ENCODE results near the gene SLC8A1. TPM values are rescaled to one million over a fixed set of nuclear protein-coding genes. Genes with fewer than 3 reads are reported as not detected.

Gene SLC8A1
- total and polyA plus RNA-seq, 12 donors, result 0.54 to 128 (median 18.5) TPM

DNA sequence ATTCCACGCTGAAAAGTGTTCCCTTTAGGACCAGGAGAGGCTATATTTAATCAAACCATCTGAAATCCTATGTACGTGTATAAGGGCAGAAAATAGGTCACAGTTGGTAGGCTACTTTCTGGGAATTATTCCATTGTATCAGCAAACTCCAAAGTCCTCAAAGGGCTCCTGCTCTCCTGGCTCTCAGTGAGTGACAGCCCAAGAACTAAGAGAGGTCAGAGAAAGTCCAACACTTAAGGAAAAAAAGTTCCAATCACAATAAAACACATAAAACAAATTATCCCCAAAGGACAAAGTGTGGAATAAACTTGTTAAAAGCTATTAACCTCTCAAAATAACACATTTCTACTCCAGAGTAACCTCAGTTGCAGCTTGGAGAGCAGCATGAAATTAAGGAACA, 183.3 kb downstream of the SLC8A1 start:
- no peak for DNase-seq
- WGBS, 4 donors, result 67 to 92% (median 76%) methylated on average over 2 of the region's 2 CpGs
- intact Hi-C loops (cut with DNase I), result no loop called here

DNA sequence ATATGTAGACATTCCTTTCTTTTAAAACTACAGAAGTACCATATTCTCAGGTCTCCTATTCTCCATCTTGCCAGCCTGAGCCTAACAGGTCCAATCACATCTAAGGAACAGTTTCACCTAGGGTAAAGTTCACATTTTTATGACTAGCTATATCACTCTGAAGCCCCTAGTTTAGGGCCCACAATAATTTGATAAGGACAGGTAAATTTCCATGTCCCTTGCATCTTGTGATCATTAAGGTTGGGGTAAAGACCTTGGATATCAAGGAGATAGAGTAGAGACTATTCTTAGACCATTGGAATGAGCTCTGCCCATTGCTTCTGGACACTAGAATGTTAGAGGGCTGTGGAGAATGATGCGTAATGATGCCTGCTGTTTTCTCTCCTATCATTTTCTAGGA, 185.7 kb downstream of the SLC8A1 start:
- TF ChIP-seq, protein P1, sequence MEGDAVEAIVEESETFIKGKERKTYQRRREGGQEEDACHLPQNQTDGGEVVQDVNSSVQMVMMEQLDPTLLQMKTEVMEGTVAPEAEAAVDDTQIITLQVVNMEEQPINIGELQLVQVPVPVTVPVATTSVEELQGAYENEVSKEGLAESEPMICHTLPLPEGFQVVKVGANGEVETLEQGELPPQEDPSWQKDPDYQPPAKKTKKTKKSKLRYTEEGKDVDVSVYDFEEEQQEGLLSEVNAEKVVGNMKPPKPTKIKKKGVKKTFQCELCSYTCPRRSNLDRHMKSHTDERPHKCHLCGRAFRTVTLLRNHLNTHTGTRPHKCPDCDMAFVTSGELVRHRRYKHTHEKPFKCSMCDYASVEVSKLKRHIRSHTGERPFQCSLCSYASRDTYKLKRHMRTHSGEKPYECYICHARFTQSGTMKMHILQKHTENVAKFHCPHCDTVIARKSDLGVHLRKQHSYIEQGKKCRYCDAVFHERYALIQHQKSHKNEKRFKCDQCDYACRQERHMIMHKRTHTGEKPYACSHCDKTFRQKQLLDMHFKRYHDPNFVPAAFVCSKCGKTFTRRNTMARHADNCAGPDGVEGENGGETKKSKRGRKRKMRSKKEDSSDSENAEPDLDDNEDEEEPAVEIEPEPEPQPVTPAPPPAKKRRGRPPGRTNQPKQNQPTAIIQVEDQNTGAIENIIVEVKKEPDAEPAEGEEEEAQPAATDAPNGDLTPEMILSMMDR (IDR thresholded peaks at IDR 0.05), result no peak
- no peak for TF ChIP-seq POLR2A (IDR thresholded peaks at IDR 0.05)
- no peak overlapping the region for H3K4me3 ChIP-seq
- peaks cover 0 to 5% of the 10 kb centered on the region in 2 donors for H3K4me1 ChIP-seq (replicated peaks in 1 of 2)
- no peaks in the 10 kb centered on the region for H3K36me3 ChIP-seq (replicated peaks in 1 of 2)
- DNase-seq, result no peak
- H3K27me3 ChIP-seq, result no peaks in the 10 kb centered on the region
- 94 to 100% (median 99%) methylated on average over 1 of the region's 1 CpG for WGBS, 4 donors
- no peak overlapping the region for H3K27ac ChIP-seq
- intact Hi-C loops (cut with DNase I), result no loop called here
- H3K9me3 ChIP-seq (replicated peaks in 1 of 3), result no peaks in the 10 kb centered on the region

More for the DNA sequence above, 183.3 kb downstream of the SLC8A1 start:
- Histone ChIP-seq H3K27me3 (no peaks in the 10 kb centered on the region), H3K27ac (no peak overlapping the region), H3K4me1 (replicated peaks in 1 of 2) (peaks cover 6 to 8% of the 10 kb centered on the region in 2 donors), H3K36me3 (replicated peaks in 1 of 2) (no peaks in the 10 kb centered on the region), H3K4me3 (no peak overlapping the region), H3K9me3 (replicated peaks in 1 of 3) (no peaks in the 10 kb centered on the region)
- no peak for TF ChIP-seq POLR2A (IDR thresholded peaks at IDR 0.05)
- TF ChIP-seq, protein P1 (IDR thresholded peaks at IDR 0.05), result no peak

DNA sequence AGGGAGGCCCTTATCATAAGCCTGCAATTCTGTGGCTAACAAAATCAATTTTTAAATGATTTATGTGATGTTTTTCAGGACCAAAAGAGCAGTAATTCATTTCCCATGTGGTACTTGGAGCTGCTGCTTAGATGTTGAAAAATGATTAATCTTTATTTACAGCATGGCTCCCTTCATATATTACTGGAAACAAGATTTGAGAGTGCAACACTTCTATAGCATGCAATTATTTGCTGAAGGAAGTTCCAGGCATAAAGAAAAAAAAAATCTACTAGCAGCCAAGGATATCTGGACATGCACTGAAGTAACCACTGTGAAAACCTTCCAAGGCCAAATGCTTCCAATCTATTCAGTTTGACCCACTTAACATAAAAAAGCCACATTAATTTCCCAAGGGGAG, 186.3 kb downstream of the SLC8A1 start:
- Histone ChIP-seq H3K36me3 (replicated peaks in 1 of 2) (no peaks in the 10 kb centered on the region), H3K4me3 (no peak overlapping the region), H3K27me3 (no peaks in the 10 kb centered on the region), H3K4me1 (replicated peaks in 1 of 2) (peaks cover 0 to 5% of the 10 kb centered on the region in 2 donors), H3K27ac (no peak overlapping the region), H3K9me3 (replicated peaks in 1 of 3) (no peaks in the 10 kb centered on the region)
- no peak for DNase-seq
- TF ChIP-seq, protein P1 (IDR thresholded peaks at IDR 0.05), result no peak
- intact Hi-C loops (cut with DNase I), result no loop called here

DNA sequence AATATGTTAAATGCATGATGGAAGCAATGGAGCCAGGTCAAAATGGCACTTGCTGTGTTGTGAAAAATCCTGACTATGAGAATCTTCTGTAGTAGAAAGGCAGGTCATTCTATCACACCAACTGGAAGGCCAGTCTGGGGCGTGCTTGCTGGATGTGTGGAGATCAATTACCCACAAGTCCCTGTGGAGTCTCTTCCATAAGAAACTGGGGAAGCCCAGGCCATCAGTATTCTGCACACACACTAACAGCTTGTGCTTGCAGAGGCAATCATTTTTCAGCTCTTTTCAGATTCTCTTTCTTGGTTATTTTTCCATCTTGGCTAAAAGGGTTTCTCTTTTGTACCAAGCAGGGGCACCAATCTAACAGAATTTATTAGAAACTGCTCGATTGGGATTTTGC, 190.8 kb downstream of the SLC8A1 start:
- Histone ChIP-seq H3K4me1 (replicated peaks in 1 of 2) (peaks cover 0 to 5% of the 10 kb centered on the region in 2 donors), H3K27ac (no peak overlapping the region), H3K9me3 (replicated peaks in 1 of 3) (no peaks in the 10 kb centered on the region), H3K4me3 (no peak overlapping the region), H3K36me3 (replicated peaks in 1 of 2) (no peaks in the 10 kb centered on the region), H3K27me3 (no peaks in the 10 kb centered on the region)
- no peak for DNase-seq
- WGBS, 4 donors, result 85 to 98% (median 95%) methylated on average over 2 of the region's 2 CpGs
- no peak for TF ChIP-seq POLR2A (IDR thresholded peaks at IDR 0.05)
- TF ChIP-seq, protein P1 (IDR thresholded peaks at IDR 0.05), result no peak
- intact Hi-C loops (cut with DNase I), result no loop called here

All from adrenal gland (tissue), 12 donors.